ENCODE results near the gene AKAP10.
"Not testable (repeated sequence)": the region's sequence is repeated elsewhere in the genome, so short reads cannot be mapped to it uniquely, and the experiment has no call there.

The AKAP10 gene

GRCh38 chr17:19978209-19978802 is 678 bp upstream of the AKAP10 start:
- DNase-seq = no peak

GRCh38 chr17:19975601-19976000 is 2.0 kb downstream of the AKAP10 start:
- DNase-seq = no peak

GRCh38 chr17:19973156-19973555 is 4.5 kb downstream of the AKAP10 start:
- no peak for DNase-seq

GRCh38 chr17:19962954-19963353 is 14.7 kb downstream of the AKAP10 start:
- not testable (repeated sequence) for DNase-seq

- DNase-seq = no peak
Measured at GRCh38 chr17:19958023-19958422, 19.6 kb downstream of the AKAP10 start.

- no peak for DNase-seq
Measured at GRCh38 chr17:19955099-19955498, 22.5 kb downstream of the AKAP10 start.

- not testable (repeated sequence) for DNase-seq
Measured at GRCh38 chr17:19951411-19951810, 26.2 kb downstream of the AKAP10 start.

- DNase-seq = not testable (repeated sequence)
Measured at GRCh38 chr17:19950624-19951195, 26.9 kb downstream of the AKAP10 start.

GRCh38 chr17:19948116-19948943 is 29.3 kb downstream of the AKAP10 start:
- DNase-seq = no peak

GRCh38 chr17:19946921-19947320 is 30.7 kb downstream of the AKAP10 start:
- no peak for DNase-seq

GRCh38 chr17:19945009-19945626 is 32.5 kb downstream of the AKAP10 start:
- DNase-seq = no peak

GRCh38 chr17:19943599-19943998 is 34.0 kb downstream of the AKAP10 start:
- DNase-seq = no peak

- no peak for DNase-seq
Measured at GRCh38 chr17:19943026-19943425, 34.6 kb downstream of the AKAP10 start.

GRCh38 chr17:19940722-19941464 is 36.7 kb downstream of the AKAP10 start:
- no peak for DNase-seq

GRCh38 chr17:19939993-19940721 is 37.5 kb downstream of the AKAP10 start:
- DNase-seq = no peak

- DNase-seq = no peak
Measured at GRCh38 chr17:19938736-19939135, 38.9 kb downstream of the AKAP10 start.

GRCh38 chr17:19937522-19937921 is 40.1 kb downstream of the AKAP10 start:
- DNase-seq = no peak

GRCh38 chr17:19935169-19935568 is 42.5 kb downstream of the AKAP10 start:
- DNase-seq = no peak

- DNase-seq = no peak
Measured at GRCh38 chr17:19933628-19934027, 44.0 kb downstream of the AKAP10 start.

GRCh38 chr17:19933221-19933620 is 44.4 kb downstream of the AKAP10 start:
- DNase-seq = no peak

- no peak for DNase-seq
Measured at GRCh38 chr17:19928299-19928698, 49.3 kb downstream of the AKAP10 start.
